Measurements from ENCODE around the gene SUCLG2. TPM values are rescaled to one million over a fixed set of nuclear protein-coding genes. Genes with fewer than 3 reads are reported as not detected.

SUCLG2 gene
- total RNA-seq, 1 experiment from 2014 or later: 38.5 TPM

GRCh38 chr3:67329358-67329757 is 325.1 kb downstream of the SUCLG2 start:
- H3K56ac ChIP-seq (ENCODE audit: insufficient read length, low read depth, low read length): no peak overlapping the region
- Mint-ChIP-seq H3K27me3 (ENCODE audit: low read depth) (no peaks in the 10 kb centered on the region), H3K9me3 (no peaks in the 10 kb centered on the region), H3K4me3 (no peak overlapping the region), H3K27ac (no peak overlapping the region), H3K4me1 (no peaks in the 10 kb centered on the region), H3K36me3 (ENCODE audit: insufficient read depth in 1 of 3, low read depth in 3 of 3) (no peaks in the 10 kb centered on the region)
- H2BK20ac ChIP-seq (ENCODE audit: low read depth, low read length, poor library complexity, severe bottlenecking): no peak overlapping the region
- no peaks in the 10 kb centered on the region for H3K9me3 ChIP-seq (ENCODE audit: control insufficient read depth, low read depth, low read length)
- H3K27ac ChIP-seq (ENCODE audit: insufficient read length, low read depth, low read length): no peak overlapping the region
- no peaks in the 10 kb centered on the region for H3K79me2 ChIP-seq (ENCODE audit: insufficient read depth, low read length)
- no peaks in the 10 kb centered on the region for H3K27me3 ChIP-seq (ENCODE audit: insufficient read depth, low read length)
- WGBS (ENCODE audit: extremely low coverage, insufficient read length, low lambda C conversion rate): no CpG with 5 or more reads among the region's 2 CpGs
- H3K18ac ChIP-seq (ENCODE audit: insufficient read length, low read depth, low read length): no peak overlapping the region
- no peak overlapping the region for H2BK120ac ChIP-seq (ENCODE audit: low read depth, low read length, poor library complexity, severe bottlenecking)
- H3T11ph ChIP-seq (ENCODE audit: low read length): no peak overlapping the region
- H3K4ac ChIP-seq (ENCODE audit: low read depth, low read length): no peak overlapping the region
- H3K23me2 ChIP-seq (ENCODE audit: insufficient read length, low read depth, low read length, poor library complexity, severe bottlenecking): no peaks in the 10 kb centered on the region
- H4K5ac ChIP-seq (ENCODE audit: insufficient read length, low read depth, low read length): no peak overlapping the region
- DNase-seq: no peak
- H2BK12ac ChIP-seq (ENCODE audit: insufficient read length, low read depth, low read length): no peak overlapping the region
- TF ChIP-seq CTCF (conservative IDR thresholded peaks at IDR 0.05): no peak
- no peak overlapping the region for H2BK15ac ChIP-seq (ENCODE audit: low read depth, low read length)
- peak overlapping the region; percentile 65; the same call in 1 of the 2 replicates for H3K14ac ChIP-seq (ENCODE audit: insufficient read depth, low read length)
- no peaks in the 10 kb centered on the region for H3K79me1 ChIP-seq (ENCODE audit: insufficient read depth, low read depth, low read length, poor library complexity, severe bottlenecking)
- no peak overlapping the region for H4K91ac ChIP-seq (ENCODE audit: insufficient read length, low read depth, low read length)
- no peak overlapping the region for H4K8ac ChIP-seq (replicated peaks; ENCODE audit: insufficient read length, low read depth, low read length)
- no peak overlapping the region for H2AK5ac ChIP-seq (ENCODE audit: insufficient read length, low read length)
- H3K9ac ChIP-seq (ENCODE audit: extremely low read depth, insufficient read length, low read length): no peak overlapping the region
- H2BK5ac ChIP-seq (ENCODE audit: insufficient read length, low read length): no peak overlapping the region
- H3K23ac ChIP-seq (ENCODE audit: insufficient read length, low read depth, low read length): no peak overlapping the region
- no peak overlapping the region for H2AFZ ChIP-seq (ENCODE audit: low read length)
- H4K20me1 ChIP-seq (ENCODE audit: control insufficient read depth, insufficient read depth, insufficient read length): no peaks in the 10 kb centered on the region
- no peak overlapping the region for H3K4me2 ChIP-seq (ENCODE audit: insufficient read depth, insufficient read length, low read length)
- H3K4me1 ChIP-seq (ENCODE audit: insufficient read depth, low read length): no peaks in the 10 kb centered on the region

Measured in H9 (cell line).